Stimulated activated CD4-positive, alpha-beta T cell treated with anti-CD3 and anti-CD28 coated beads, Interleukin-1b, Interleukin-23, amount 100 ng/mL, for 1 hour (primary cell): ENCODE measurements around the gene GPAT3.
A peak's percentile ranks its signal among the peaks of the same experiment; 100 is the strongest.
"Not testable (repeated sequence)": the region's sequence is repeated elsewhere in the genome, so short reads cannot be mapped to it uniquely, and the experiment has no call there.

ENCODE experiments used
- DNase-seq, 2 donors: peaks; one replicate each; pipeline ENCODE4 v3.0.0-alpha.2; 2020; ENCODE audit warnings: low read depth in 2 of 2

GPAT3 gene

DNA sequence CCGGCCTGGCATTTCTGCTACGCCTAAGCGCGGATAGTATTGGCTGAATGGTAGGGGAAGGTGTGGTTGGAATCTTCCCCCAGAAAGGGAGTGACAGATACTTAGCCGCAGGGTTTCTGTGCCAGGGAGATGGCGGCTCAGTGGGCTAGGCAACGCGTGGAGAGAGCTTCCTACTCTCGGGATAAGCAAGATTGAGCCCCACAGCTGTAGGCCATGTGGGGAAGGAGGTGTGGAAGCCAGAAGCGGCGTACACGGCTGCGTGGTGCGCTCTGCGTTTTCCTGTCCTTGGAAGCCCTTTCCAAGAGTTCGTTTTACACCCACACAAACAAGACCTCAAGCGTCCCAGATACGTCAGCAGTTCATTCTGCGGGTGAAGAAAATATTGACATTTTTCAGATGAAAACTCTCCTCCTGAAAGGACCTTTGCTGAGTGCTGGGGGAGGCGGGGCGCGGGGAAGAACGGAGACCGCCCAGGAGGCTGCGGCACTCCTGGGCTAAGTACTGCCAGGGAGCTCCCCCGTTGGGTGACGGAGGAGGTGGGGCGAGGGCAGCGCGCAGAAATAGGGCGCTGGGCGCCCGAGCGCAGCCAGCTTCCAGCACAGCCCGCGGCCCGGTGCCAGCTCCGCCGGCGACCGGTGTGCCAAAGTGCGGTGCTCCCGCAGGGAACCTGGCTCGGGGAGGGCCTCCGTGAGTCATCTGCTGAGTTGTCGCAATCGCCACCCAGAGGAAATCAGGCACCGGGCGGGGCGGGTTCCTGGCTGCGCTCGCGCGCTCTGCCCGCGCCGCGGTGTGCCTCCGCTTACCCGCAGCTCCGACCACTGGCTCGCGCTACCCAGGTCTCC, at the start of gene GPAT3:
TSS of gene GPAT3 (plus strand) at position 589 of the 842 bp plus-strand sequence. CDS start 515 bp downstream, outside the sequence.
- DNase-seq: peak; percentile 0 to 33

DNA sequence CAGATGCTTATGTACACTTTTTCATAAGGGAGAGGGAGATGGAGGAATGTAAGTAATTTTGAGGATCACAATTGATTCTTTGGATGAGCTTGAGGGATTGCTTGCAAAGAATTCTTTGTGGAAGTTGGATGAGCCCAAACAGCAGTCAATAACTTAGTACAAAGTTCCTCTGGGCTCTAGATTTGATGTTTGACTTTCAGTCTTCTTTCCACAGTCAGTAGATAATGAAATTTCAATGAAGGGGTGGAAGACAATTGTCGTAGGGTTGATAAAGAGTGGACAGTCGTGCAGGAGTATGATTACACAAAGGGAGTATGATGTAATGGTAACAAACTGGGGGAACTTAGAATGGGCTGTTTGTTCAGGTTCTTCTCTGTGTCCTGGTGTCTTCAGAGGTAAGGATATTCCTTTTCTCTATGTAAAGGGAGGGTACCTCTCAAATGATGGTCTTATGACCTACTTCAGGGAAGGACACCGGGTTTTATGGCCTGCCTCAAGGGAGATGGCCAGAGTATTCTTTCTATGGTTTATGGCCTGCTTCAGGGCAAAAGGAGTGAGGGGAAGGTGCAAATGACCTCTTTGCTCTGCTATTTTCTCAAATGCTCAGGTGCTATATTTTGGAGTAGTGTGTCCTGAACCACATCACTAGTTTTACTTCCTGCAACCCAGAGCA, 49.3 kb upstream of the GPAT3 start:
- DNase-seq: no peak

DNA sequence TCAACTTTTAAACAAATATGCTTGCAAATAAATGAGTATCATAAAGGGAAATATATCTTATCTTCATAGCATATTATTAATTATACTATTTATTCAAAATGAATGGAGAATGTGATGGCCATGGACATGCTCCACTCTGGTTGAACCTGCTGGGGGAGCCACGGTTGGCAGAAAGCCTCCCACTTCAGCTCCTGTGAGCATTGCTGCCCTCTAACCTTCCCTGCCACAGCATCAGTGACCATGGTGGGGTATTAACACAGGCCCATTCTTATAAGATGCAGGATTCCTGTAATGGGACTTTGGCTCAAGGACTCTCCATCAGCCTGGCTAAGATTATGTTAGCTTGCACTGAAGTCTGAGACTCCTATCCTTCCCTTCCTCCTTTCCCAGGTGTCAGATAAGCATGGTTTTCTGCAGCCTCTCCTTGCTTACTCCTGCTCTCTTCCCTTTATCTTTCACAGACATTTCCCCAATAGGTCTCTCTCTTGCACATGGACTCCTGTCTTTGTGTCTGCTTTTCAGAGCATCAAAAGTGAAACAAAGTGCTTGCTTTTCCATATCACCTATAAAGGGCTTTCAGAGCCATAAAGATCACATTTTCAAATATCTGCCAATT, 46.1 kb upstream of the GPAT3 start:
- DNase-seq: no peak

DNA sequence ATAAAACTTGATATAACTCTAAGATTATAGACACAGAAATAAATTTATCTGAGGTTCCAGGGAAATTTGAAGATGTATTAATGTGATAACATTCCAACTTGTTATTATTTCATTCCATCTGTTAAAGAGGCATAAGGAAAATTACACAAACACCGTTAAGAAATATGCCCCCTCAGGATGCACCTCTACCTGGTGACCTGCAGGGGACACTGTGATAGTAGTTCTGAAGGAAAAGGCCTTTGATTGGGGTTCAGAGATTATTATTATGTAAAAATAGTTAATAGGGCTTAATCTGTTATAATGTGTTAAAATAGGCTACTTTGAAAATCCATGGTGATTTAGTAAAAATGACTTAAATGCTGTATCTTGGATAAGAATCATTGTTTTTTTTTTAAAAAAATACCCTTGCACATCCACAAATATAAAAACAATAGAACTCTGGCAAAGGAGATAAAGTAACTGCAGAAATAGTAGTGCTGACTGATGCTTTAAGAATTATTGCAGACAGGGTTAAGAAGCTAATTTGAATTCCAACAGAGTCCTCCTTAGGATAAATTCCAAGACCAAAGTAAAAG, 44.9 kb upstream of the GPAT3 start:
- no peak for DNase-seq

DNA sequence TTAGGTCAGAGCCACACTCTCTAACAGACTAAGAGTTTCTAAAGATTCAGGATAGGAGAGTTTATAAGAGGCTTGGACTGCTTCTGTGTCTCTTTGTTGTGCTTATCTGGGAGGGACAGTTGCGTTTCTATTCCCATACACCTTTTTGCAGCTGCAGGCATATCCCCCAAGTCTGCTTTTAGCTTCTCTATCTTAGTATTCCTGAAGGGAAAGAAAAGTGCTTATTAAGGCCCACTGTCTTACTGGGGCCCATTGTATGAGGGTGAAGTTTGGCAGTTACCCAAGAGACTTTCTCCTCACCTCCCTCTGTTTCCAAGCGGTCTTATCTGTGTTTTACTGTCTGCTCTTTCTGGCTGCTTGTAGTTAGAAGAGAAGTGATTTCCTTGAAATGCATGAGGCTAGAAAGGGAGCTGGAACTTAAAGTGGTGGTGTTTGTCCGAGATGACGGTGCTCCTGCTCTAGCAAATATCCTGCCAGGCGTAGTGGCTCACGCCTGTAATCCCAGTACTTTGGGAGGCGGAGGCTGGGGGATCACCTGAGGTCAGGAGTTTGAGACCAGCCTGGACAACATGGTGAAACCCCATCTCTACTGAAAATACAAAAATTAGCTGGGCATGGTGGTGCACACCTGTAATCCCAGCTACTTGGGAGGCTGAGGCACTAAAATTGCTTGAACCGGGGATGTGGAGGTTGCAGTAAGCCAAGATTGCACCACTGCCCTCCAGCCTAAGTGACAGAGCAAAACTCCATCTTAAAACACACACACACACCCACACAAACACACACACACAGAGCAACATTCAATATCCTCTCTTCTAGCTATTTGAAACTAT, 39.6 kb upstream of the GPAT3 start:
- DNase-seq: not testable (repeated sequence)

DNA sequence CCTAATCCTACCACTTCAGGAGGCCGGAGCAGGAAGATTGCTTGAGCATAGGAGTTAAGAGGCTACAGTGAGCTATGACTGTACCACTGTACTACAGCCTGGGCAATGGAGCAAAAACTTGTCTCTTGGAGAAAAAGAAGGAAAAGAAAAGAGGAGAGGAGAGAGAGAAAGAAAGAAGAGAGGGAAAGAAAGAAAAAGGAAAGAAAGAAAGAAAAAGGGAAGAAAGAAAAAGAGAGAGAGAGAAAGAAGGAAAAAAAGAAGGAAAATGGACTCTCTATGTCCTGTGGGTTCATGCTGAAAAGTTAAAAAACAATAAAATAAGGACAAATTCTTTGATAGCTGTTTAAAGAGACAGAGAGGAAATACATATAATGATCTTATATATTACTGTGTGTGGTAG, 37.7 kb upstream of the GPAT3 start:
- no peak for DNase-seq

DNA sequence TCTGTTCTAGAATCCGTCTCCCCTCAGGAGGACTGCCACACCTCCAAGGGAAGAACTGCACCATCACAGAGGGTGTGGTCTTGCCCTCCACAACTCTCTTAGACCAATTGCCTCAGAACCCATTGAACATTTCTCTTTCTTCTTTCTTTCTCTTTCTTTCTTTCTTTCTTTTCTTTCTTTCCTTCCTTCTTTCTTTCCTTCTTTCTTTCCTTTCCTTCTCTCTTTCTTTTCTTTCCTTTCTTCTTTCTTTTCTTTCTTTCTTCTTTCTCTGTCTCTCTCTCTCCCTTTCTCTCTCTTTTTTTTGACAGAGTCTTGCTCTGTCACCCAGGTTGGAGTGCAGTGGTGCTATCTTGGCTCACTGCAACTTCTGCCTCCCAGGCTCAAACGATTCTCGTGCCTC, 34.2 kb upstream of the GPAT3 start:
- DNase-seq: not testable (repeated sequence)

DNA sequence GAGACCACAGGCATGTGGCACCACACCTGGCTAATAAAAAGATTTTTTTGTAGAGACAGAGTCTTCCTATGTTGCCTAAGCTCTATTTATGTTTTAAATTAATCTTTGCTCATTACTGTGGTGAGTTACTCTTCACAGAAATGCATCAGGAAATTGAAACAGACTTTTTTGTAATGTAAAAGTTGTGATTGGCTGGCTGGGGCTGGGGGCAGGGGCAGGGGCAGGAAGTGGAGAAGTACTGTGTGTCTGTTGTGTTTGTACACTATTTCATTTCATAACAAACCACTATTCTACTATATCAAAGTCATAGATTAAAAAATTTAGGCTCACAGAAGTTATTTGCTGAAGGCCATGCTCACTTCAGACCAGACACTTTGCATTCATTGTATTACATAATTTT, 31.9 kb upstream of the GPAT3 start:
- DNase-seq: no peak

DNA sequence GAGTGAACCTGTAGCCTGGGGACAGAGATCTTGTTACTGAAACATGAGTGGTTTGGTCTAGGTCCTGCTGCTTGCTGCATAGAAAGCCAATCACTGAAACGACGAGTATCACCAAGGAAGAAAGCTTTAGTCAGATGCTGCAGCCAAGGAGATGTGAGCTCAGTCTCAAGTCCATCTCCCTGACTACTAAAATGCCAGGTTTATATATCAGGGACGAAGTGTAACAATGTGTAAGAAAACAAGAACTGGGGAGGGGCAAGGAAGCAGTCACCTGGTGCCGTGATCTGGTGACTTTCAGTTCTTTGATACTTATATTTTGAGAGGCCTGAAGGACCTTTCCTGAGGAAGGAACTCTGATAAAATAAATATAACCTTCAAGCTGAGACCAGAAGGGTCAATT, 31.4 kb upstream of the GPAT3 start:
- DNase-seq: no peak

DNA sequence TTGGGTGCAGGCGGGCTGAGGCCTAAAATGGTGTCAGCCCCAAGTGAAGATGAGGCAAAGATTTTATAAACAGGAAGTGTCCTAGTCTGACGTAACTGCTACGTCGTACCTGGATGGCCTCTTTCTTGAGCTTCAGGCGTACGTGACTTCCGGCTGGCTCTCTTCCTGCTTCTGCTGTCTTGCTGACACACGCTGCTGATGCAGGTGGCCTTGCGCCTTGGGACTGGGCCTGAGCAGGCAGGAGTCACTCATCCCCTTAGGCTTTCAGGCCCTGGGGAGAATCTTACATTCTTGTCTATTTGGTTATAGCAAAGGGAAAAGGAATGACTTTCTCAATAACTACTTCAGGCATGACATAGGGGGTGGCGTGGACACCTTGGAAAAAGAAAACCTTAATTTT, 30.9 kb upstream of the GPAT3 start:
- DNase-seq: no peak

DNA sequence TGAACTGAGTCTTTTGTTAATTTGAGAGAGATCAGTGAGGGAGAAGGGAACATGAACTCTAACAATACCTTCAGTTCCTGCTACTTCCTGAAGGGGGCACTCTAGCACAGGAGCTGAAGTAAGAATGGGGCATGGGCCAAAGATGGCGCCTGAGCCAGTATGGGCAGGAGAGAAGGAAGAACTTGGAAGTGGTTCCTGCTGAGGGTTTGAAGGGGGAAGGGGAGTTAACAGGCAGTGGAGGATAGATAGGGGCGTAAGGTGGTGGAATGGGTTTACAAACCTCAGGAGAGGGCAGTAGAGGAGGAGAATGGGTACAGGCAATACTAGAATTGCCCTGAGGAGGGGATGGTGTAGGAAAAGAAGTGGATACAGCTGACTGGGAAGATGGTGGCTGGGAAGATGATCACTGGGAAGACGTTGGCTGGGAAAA, 26.7 kb upstream of the GPAT3 start:
- peak; percentile 17 to 35 for DNase-seq

DNA sequence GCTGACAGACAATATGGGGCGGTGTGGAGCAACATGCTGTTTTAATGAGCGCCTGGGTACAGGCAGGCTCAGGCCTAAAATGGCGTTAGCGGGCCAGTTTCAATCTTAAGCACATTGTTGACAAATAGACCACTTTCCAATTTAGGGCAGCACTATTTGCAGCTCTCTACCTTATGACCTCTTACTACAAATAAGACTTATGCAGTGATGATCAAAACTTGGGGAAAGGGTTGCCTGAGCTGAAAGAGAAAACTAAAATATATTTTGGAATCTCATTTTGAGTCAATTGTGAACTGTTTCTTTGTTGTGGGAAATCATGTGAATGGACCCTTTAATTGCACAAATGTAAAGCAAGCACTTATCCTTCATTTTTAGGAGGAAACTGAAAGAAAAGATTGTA, 25.5 kb upstream of the GPAT3 start:
- no peak for DNase-seq

DNA sequence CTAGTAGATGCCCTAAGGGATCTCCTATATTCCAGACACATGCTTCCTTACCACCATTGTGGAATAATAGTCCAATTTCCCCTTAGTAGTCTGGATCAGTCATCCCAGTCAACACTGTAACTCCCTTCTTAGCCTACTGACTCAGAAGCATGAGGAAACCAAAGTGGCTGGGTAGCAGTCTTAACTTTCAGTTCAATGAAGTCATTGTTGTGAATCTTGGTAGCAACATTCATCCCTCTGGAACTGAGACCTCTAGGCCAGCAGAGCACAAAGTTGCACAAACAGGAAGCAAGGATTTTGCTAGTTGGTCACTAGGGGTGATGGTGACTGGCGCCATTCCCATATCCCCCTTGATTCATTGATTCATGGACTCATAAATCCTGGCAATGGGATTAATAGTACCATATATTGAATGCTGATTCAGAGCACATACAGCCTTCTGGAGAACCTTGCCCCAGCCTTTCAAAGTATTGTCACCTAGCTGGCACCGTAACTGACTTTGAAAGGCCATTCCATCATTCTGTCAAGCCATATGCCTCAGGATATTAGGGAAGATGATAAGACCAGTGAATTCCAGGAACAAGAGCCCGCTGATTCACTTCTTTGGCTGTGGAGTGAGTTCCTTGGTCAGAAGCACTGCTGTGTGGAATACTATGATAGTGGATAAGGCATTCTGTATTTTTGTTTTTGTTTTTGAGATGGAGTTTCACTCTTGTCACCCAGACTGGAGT, 19.7 kb upstream of the GPAT3 start:
- DNase-seq: no peak

DNA sequence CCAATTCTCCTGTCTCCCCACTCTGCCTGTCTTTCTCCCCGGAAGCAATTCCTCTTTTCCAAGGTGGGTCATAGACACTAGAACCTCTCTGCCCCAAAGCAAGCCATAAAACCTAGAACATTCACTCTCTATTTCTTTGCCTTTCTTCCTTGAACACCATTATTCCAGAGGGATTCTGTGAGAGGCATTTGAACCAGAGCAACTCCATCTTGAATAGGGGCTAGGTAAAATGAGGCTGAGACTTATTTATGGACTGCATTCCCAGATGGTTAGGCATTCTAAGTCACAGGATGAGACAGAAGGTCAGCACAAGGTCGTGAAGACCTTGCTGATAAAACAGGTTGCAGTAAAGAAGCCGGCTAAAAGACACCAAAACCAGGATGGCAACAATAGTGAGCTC, 13.7 kb upstream of the GPAT3 start:
- no peak for DNase-seq

DNA sequence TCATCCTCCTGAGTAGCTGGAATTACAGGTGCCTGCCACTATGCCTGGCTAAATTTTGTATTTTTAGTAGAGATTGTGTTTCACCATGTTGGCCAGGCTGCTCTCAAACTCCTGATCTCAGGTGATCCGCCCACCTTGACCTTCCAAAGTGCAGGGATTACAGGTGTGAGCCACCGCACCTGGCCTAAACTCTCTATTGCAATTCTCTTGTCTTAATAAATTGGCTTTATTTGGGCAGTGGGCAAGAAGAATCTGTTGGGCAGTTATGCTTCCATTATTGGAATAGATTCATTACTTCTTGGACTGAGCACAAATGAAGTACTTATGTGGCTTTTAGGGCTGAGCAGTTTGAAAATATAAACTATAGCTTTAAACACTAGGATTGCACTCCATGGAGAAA, 8.2 kb upstream of the GPAT3 start:
- no peak for DNase-seq

DNA sequence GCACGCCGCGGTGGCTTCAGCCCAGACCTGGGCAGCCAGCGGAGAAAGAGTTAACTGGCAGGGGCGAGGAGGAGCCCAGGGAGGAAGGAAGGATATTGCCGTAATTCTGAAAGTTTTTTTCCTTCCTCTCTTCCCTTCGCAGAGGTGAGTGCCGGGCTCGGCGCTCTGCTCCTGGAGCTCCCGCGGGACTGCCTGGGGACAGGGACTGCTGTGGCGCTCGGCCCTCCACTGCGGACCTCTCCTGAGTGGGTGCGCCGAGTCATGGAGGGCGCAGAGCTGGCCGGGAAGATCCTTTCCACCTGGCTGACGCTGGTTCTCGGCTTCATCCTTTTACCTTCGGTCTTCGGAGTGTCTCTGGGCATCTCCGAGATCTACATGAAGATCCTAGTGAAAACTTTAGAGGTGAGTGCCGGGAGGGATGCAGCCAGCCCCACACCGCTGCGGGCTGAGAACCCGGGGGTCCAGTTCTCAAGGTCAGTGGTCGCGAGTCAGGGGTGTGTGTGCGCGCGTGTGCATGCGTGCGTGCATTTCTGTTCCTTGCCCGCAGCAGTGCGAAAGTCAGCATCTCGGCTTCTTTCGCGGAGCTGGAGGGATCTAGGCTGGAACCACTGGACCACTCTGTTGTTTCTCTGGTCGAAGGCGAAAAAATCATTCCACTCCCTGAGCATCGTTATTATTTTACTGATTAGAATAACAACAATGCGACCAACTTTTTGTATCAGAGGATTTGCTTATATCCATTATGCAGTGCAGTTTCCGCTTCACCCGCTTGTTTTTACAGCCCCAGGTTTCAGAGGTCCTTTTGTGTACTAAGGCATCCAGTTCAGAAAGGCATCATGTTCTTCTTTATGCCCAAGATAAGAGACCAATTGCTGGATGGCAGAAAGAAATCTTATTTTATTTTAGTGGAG, 709 bp downstream of the GPAT3 start:
- DNase-seq: no peak

DNA sequence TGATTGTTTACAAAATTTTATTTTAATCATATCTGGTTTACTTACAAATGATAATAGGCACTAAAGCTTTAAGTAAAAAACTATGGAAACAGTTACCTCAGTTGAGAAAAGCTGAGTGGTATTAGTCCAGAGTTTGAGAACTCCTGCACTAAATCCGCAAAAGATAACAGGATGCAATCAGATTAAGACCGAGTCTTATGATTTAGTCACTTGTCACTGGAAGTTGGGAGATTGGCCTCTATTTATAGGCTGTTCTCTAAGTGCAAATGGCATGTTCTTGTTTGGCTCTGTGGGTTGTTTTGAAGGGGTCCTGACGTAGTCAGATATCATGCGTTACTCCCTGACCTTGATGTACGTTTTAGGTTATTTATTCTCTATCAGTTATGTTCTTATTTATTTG, 6.3 kb downstream of the GPAT3 start:
- DNase-seq: no peak

DNA sequence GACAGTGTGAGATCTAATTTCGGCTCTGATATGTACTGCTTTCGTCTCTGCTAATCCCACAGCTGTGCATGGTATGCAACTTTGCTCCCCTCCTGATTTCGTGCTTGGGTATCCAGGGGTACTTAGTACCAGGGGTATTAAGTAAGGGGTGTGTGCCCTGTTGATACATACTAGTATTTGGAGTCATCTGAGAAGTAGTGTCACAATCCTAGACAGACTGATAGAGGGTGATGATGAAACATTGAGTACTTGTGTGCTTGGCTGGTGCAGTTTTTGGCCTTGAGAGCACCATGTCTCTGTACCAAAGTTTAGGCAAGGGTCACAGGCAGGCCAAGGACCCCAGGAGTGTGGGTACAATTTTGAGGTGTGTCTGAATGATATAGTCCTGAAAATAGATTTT, 10.9 kb downstream of the GPAT3 start:
- no peak for DNase-seq

DNA sequence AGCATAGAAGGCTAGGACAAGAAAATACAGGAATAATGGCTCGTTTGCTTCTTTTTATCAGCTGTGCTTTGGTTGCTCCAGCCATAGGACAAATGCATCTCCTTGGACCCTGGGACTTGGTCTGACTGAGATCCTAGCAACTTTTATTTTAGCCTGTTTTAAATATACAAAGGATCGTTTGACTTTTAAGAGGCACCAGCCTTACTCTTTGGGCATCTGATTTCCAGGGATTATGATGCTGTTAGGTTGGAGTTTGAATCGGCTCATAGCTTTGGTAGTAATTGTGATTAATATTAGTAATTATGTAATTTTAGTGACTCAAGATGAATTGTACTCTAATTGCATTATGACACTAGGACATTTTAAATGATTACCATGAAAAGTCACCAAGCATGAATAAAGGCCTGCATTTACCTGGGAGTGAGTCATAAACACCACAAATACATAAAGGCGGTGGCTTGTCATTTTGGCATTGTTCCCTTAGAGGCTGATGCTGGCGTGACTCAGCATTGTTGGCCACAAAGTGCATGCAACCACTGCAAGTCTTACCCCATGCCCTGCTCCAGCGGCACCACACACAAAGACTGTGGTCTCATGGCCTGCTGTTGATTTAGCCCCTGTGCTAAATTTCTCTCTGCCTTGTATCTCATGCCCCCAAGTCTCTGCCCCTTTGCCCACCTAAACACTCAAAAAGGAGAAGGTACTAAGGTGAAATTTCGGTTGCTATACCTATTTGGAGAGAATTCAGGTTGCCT, 12.4 kb downstream of the GPAT3 start:
- peak in 1 of 2 donors; percentile 26 for DNase-seq
